Prostate gland (tissue), 2 donors: ENCODE results near the gene MAP4K2.

Experiments used
- POLR2A ChIP-seq: fragments of 450-650 bp; IDR thresholded peaks from one replicate; pipeline ENCODE4 v1.6.1; 2016; ENCODE audit warnings: antibody characterized with exemption, mild to moderate bottlenecking
- POLR2AphosphoS5 ChIP-seq: sonication (generic); formaldehyde crosslinking; IDR thresholded peaks from one replicate; pipeline ENCODE4 v1.6.1; 2017; ENCODE audit warnings: antibody characterized with exemption
- TF ChIP-seq, protein P1 (sequence below), 4 experiments: fragments of 200-600 bp in 2 of 4; fragments of 450-650 bp in 2 of 4; sonication (generic) in 2 of 4; IDR thresholded peaks; 1 replicate in 3 of 4; 2 replicates in 1 of 4; pipeline ENCODE4 v1.5.1; 2016 to 2019; ENCODE audit warnings: antibody characterized with exemption in 4 of 4, mild to moderate bottlenecking in 2 of 4, moderate library complexity in 2 of 4

DNA sequence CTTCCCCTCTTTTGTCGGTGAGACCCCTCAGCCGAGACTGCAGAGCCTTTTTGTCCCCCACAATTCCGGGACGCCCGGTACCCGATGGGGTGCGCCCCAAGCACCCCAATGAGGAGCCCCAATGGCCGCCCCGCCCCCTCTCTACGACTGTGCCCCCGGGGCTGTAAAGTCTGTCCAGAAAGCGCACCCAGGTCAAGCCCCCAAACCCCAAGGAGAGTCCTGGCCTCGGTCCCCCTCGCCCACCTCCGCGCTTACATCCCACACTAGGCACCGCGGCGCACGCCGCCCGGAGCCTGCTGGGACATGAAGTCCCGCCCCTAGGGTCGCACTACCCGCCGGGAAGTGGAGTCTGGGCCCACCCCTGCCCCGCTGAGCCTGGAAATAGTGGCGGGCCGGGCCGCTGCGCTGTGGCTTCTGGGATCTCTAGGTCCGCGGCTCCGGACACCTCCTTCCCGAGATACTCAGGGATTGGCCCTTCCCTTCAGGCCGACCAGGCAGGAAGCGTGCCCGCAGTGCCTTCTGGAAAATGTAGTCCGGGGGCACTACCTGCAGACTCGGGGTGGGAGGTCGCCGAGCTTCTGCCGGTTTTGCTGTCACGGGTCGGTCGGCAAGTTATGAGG lies 7.4 kb upstream of the MAP4K2 start, which contains the start of gene MEN1:
- TF ChIP-seq POLR2A (peak; percentile 85), POLR2AphosphoS5 (peak; percentile 99)
- TF ChIP-seq, protein P1, sequence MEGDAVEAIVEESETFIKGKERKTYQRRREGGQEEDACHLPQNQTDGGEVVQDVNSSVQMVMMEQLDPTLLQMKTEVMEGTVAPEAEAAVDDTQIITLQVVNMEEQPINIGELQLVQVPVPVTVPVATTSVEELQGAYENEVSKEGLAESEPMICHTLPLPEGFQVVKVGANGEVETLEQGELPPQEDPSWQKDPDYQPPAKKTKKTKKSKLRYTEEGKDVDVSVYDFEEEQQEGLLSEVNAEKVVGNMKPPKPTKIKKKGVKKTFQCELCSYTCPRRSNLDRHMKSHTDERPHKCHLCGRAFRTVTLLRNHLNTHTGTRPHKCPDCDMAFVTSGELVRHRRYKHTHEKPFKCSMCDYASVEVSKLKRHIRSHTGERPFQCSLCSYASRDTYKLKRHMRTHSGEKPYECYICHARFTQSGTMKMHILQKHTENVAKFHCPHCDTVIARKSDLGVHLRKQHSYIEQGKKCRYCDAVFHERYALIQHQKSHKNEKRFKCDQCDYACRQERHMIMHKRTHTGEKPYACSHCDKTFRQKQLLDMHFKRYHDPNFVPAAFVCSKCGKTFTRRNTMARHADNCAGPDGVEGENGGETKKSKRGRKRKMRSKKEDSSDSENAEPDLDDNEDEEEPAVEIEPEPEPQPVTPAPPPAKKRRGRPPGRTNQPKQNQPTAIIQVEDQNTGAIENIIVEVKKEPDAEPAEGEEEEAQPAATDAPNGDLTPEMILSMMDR (IDR thresholded peaks at IDR 0.05) = peak in 2 of 4 experiments; percentile 26
